GM12865 (cell line): ENCODE results near the gene FAM227B.

ENCODE experiments used
- DNase-seq: peaks from one replicate; pipeline ENCODE4 v3.0.0; 2010; ENCODE audit warnings: low read depth
- H3K4me3 ChIP-seq: 2 replicates; pipeline ENCODE4 v1.5.1; 2011; ENCODE audit warnings: mild to moderate bottlenecking, low read depth, low read length, control low read depth
- TF ChIP-seq, protein P1 (sequence below): IDR thresholded peaks from 2 replicates; pipeline ENCODE4 v1.5.1; 2011; ENCODE audit warnings: low read length, control low read depth, low read depth, inconsistent platforms; ENCODE audit not compliant: insufficient read depth; ENCODE audit errors: missing control alignments

FAM227B gene

DNA sequence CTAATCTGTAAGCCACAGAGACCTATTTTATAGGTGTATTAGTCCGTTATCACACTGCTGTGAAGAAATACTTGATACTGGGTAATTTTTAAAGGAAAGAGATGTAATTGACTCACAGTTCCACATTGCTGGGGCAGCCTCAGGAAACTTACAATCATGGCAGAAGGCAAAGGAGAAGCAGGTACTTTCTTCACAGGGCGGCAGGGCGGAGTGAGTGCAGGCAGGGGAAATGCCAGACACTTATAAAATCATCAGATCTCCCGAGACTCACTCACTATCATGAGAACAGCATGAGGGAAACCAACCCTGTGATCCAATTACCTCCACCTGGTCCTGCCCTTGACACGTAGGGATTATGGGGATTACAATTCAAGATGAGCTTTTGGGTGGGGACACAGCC lies 341.9 kb downstream of the FAM227B start:
- TF ChIP-seq, protein P1, sequence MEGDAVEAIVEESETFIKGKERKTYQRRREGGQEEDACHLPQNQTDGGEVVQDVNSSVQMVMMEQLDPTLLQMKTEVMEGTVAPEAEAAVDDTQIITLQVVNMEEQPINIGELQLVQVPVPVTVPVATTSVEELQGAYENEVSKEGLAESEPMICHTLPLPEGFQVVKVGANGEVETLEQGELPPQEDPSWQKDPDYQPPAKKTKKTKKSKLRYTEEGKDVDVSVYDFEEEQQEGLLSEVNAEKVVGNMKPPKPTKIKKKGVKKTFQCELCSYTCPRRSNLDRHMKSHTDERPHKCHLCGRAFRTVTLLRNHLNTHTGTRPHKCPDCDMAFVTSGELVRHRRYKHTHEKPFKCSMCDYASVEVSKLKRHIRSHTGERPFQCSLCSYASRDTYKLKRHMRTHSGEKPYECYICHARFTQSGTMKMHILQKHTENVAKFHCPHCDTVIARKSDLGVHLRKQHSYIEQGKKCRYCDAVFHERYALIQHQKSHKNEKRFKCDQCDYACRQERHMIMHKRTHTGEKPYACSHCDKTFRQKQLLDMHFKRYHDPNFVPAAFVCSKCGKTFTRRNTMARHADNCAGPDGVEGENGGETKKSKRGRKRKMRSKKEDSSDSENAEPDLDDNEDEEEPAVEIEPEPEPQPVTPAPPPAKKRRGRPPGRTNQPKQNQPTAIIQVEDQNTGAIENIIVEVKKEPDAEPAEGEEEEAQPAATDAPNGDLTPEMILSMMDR, result no peak
- DNase-seq, result no peak
- no peak overlapping the region for H3K4me3 ChIP-seq
